HG03432 (cell line): ENCODE measurements around the gene LRBA.
A peak's percentile ranks its signal among the peaks of the same experiment; 100 is the strongest.
"Not testable (repeated sequence)": the region's sequence is repeated elsewhere in the genome, so short reads cannot be mapped to it uniquely, and the experiment has no call there.

Experiments used
- ATAC-seq: cut with Tn5 transposase; IDR thresholded peaks from one replicate; pipeline ENCODE4 v1.9.1; 2021; ENCODE audit warnings: mild to moderate bottlenecking, moderate library complexity; ENCODE audit not compliant: unreplicated experiment

LRBA gene

GRCh38 chr4:151022586-151022985 lies 7.5 kb upstream of the LRBA start:
- no peak for ATAC-seq

- ATAC-seq = no peak
These were observed 6.7 kb upstream of the LRBA start for GRCh38 chr4:151021637-151022334.

GRCh38 chr4:151015459-151016347 lies 619 bp upstream of the LRBA start:
- peak; percentile 79 for ATAC-seq

- no peak for ATAC-seq
These were observed 1.1 kb downstream of the LRBA start for GRCh38 chr4:151013944-151014343.

GRCh38 chr4:151013491-151013890 lies 1.6 kb downstream of the LRBA start:
- ATAC-seq = no peak

- no peak for ATAC-seq
These were observed 2.3 kb downstream of the LRBA start for GRCh38 chr4:151012820-151013219.

GRCh38 chr4:151012376-151012775 lies 2.7 kb downstream of the LRBA start:
- ATAC-seq = no peak

GRCh38 chr4:151004222-151004621 lies 10.9 kb downstream of the LRBA start:
- ATAC-seq = no peak

GRCh38 chr4:151000747-151001429 lies 14.2 kb downstream of the LRBA start:
- ATAC-seq = no peak

- ATAC-seq = no peak
These were observed 16.0 kb downstream of the LRBA start for GRCh38 chr4:150999086-150999485.

- no peak for ATAC-seq
These were observed 17.9 kb downstream of the LRBA start for GRCh38 chr4:150997141-150997540.

- no peak for ATAC-seq
These were observed 20.4 kb downstream of the LRBA start for GRCh38 chr4:150994721-150995120.

- ATAC-seq = not testable (repeated sequence)
These were observed 21.5 kb downstream of the LRBA start for GRCh38 chr4:150993577-150993976.

GRCh38 chr4:150990993-150991392 lies 24.1 kb downstream of the LRBA start:
- no peak for ATAC-seq

GRCh38 chr4:150990250-150990649 lies 24.8 kb downstream of the LRBA start:
- no peak for ATAC-seq

- no peak for ATAC-seq
These were observed 26.8 kb downstream of the LRBA start for GRCh38 chr4:150988238-150988637.

- no peak for ATAC-seq
These were observed 27.9 kb downstream of the LRBA start for GRCh38 chr4:150987204-150987603.

GRCh38 chr4:150986085-150986484 lies 29.0 kb downstream of the LRBA start:
- peak; percentile 76 for ATAC-seq

- no peak for ATAC-seq
These were observed 31.2 kb downstream of the LRBA start for GRCh38 chr4:150983851-150984250.

- no peak for ATAC-seq
These were observed 32.4 kb downstream of the LRBA start for GRCh38 chr4:150982557-150983233.
